GM10266 (cell line): ENCODE measurements around the gene NPW.

Experiments
- DNase-seq: peaks from one replicate; pipeline ENCODE4 v3.0.0; 2012; ENCODE audit errors: extremely low spot score
- CTCF ChIP-seq: IDR thresholded peaks from 2 replicates; pipeline ENCODE4 v1.5.1; 2012; ENCODE audit warnings: mild to moderate bottlenecking, low read depth; ENCODE audit not compliant: control insufficient read depth, insufficient read depth; ENCODE audit errors: missing control alignments

The NPW gene

GRCh38 chr16:2040787-2041522 lies 21.4 kb downstream of the NPW start:
- DNase-seq, result no peak

GRCh38 chr16:2042171-2042985 lies 22.8 kb downstream of the NPW start:
- no peak for TF ChIP-seq CTCF
- DNase-seq, result no peak

More at GRCh38 chr16:2040787-2041522, 21.4 kb downstream of the NPW start:
- no peak for TF ChIP-seq CTCF

GRCh38 chr16:2042986-2043666 lies 23.5 kb downstream of the NPW start:
- DNase-seq, result no peak
- TF ChIP-seq CTCF, result no peak

- no peak for DNase-seq
- no peak for TF ChIP-seq CTCF
Observed at GRCh38 chr16:2043667-2044451, 24.3 kb downstream of the NPW start.

- TF ChIP-seq CTCF, result no peak
- DNase-seq, result no peak
Observed at GRCh38 chr16:2044541-2044940, 25.0 kb downstream of the NPW start.

- DNase-seq, result no peak
- TF ChIP-seq CTCF, result no peak
Observed at GRCh38 chr16:2045965-2046892, 26.6 kb downstream of the NPW start.
